Lower lobe of right lung (tissue), 2 donors: ENCODE data around the gene TENT5C. TPM values are rescaled to one million over a fixed set of nuclear protein-coding genes. Genes with fewer than 3 reads are reported as not detected.

Source experiments
- ATAC-seq, 2 donors: fragments of 200-7000 bp; cut with Tn5 transposase; one replicate each; pipeline ENCODE4 v1.9.1; 2020 to 2022; ENCODE audit warnings: mild to moderate bottlenecking in 2 of 2, moderate library complexity in 2 of 2
- DNase-seq: peaks from one replicate; pipeline ENCODE4 v3.0.0-alpha.2; 2020
- H3K27ac ChIP-seq: fragments of 200-600 bp; one replicate; pipeline ENCODE4 v1.8.0; 2022
- H3K27me3 ChIP-seq: fragments of 200-600 bp; one replicate; pipeline ENCODE4 v1.8.0; 2022; ENCODE audit warnings: low read depth
- H3K36me3 ChIP-seq: fragments of 200-600 bp; one replicate; pipeline ENCODE4 v1.8.0; 2022; ENCODE audit warnings: mild to moderate bottlenecking
- H3K4me1 ChIP-seq: fragments of 200-600 bp; one replicate; pipeline ENCODE4 v1.8.0; 2022
- H3K4me3 ChIP-seq: fragments of 200-600 bp; one replicate; pipeline ENCODE4 v1.8.0; 2022; ENCODE audit warnings: mild to moderate bottlenecking
- H3K9me3 ChIP-seq: fragments of 200-600 bp; one replicate; pipeline ENCODE4 v1.8.0; 2022
- intact Hi-C: fragments of 100-400 bp; cut with DNase I; formaldehyde crosslinking; loops from one replicate; pipeline ENCODE4 v1.11.0; 2022
- total RNA-seq: library from RNA; stranded (reverse); fragmentation: NEBNext Ultra II Directional; extraction: Animal tissue kit (Norgen Biotek cat#: 25700); gene quantifications from one replicate; pipeline ENCODE4 v1.2.1, GENCODE V29; 2021
- TF ChIP-seq, protein P1 (sequence below): fragments of 200-600 bp; IDR thresholded peaks from one replicate; pipeline ENCODE4 v1.8.0; 2022; ENCODE audit warnings: antibody characterized with exemption, mild to moderate bottlenecking
- donor health status: DM: no; HTN: yes; CAD: no; lungs with severe emphysema.

Gene TENT5C
- total RNA-seq, 1 donor from 2014 or later: 23.2 TPM

DNA sequence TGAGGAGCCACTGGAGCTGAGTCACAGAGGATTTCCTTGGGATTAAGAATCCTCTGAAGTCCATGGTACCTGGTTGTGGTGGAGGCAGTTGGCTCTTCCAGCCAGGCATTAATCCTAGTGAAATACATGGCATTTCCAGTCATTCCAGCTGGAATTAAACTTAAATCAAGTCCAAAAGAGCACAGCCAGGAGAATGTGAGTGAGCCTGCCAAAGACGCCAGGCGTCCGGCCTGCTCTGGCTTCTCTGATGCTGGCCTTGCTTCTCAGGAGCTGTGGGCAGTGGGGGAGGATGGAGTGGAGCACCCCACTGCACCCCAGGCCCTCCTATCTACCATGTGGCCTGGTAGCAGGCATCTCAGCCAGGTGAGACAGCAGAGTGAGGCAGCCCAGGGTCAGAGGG lies 23.4 kb upstream of the TENT5C start:
- intact Hi-C loops: no loop called here
- Histone ChIP-seq H3K4me1 (no peaks in the 10 kb centered on the region), H3K27ac (no peak overlapping the region), H3K9me3 (no peaks in the 10 kb centered on the region), H3K4me3 (no peak overlapping the region), H3K36me3 (no peaks in the 10 kb centered on the region), H3K27me3 (no peaks in the 10 kb centered on the region)
- TF ChIP-seq, protein P1, sequence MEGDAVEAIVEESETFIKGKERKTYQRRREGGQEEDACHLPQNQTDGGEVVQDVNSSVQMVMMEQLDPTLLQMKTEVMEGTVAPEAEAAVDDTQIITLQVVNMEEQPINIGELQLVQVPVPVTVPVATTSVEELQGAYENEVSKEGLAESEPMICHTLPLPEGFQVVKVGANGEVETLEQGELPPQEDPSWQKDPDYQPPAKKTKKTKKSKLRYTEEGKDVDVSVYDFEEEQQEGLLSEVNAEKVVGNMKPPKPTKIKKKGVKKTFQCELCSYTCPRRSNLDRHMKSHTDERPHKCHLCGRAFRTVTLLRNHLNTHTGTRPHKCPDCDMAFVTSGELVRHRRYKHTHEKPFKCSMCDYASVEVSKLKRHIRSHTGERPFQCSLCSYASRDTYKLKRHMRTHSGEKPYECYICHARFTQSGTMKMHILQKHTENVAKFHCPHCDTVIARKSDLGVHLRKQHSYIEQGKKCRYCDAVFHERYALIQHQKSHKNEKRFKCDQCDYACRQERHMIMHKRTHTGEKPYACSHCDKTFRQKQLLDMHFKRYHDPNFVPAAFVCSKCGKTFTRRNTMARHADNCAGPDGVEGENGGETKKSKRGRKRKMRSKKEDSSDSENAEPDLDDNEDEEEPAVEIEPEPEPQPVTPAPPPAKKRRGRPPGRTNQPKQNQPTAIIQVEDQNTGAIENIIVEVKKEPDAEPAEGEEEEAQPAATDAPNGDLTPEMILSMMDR: no peak
- DNase-seq: no peak
- ATAC-seq: no peak

DNA sequence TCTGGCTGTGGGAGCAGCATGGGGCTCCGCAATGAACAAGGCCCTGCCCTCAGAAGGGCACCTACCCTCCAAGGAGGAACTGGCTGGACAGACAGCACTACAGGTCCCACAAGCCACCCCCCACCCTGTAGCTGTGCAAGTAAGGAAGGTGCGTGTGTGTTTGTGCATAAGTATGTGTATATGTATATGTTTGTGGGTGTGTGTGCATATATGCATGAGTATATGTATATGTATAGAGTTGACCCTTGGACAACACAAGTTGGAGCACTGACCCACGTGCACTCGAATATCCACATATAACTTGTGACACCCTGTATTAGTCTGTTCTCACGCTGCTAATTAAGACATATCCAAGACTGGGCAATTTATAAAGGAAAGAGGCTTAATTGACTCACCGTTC lies 22.6 kb upstream of the TENT5C start:
- no peak overlapping the region for H3K4me3 ChIP-seq
- no peaks in the 10 kb centered on the region for H3K36me3 ChIP-seq
- H3K9me3 ChIP-seq: no peaks in the 10 kb centered on the region
- H3K27me3 ChIP-seq: no peaks in the 10 kb centered on the region
- intact Hi-C loops: no loop called here
- DNase-seq: no peak
- H3K27ac ChIP-seq: no peak overlapping the region
- no peak for ATAC-seq
- TF ChIP-seq, protein P1: no peak
- H3K4me1 ChIP-seq: no peaks in the 10 kb centered on the region

GRCh38 chr1:117584181-117584580 lies 21.7 kb upstream of the TENT5C start:
- intact Hi-C loops: no loop called here
- TF ChIP-seq, protein P1: no peak
- ATAC-seq: no peak
- Histone ChIP-seq H3K27ac (no peak overlapping the region), H3K36me3 (no peaks in the 10 kb centered on the region), H3K27me3 (no peaks in the 10 kb centered on the region), H3K4me3 (no peak overlapping the region), H3K9me3 (no peaks in the 10 kb centered on the region), H3K4me1 (no peaks in the 10 kb centered on the region)
- DNase-seq: no peak

DNA sequence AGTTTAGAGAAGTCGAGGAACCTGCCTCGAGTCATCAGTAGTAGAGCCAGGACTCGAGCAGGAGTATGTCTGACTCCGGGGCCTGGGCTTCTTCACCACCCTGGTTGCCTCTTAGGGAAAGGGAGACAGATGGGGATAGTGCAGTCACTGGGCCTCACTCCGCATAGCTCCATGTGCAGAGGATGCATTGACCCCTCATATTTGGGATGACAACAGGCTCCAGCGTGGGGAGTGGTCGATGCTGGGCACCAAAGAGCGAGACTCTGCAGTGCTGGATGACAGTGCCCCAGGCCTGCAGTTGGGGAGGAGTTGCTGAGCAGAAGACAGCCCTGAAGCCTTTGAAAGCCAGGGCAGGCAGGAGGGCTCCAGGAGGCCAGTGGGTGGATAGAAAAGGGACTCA lies 20.8 kb upstream of the TENT5C start:
- H3K27ac ChIP-seq: no peak overlapping the region
- intact Hi-C loops: no loop called here
- no peak overlapping the region for H3K4me3 ChIP-seq
- DNase-seq: no peak
- TF ChIP-seq, protein P1: no peak
- peaks cover 8% of the 10 kb centered on the region for H3K4me1 ChIP-seq
- no peaks in the 10 kb centered on the region for H3K36me3 ChIP-seq
- no peaks in the 10 kb centered on the region for H3K9me3 ChIP-seq
- no peaks in the 10 kb centered on the region for H3K27me3 ChIP-seq
- no peak for ATAC-seq

- intact Hi-C loops: no loop called here
- Histone ChIP-seq H3K36me3 (no peaks in the 10 kb centered on the region), H3K9me3 (no peaks in the 10 kb centered on the region), H3K4me3 (no peak overlapping the region), H3K27ac (no peak overlapping the region), H3K4me1 (peaks cover 18% of the 10 kb centered on the region), H3K27me3 (no peaks in the 10 kb centered on the region)
- ATAC-seq (no peak), DNase-seq (no peak)
- TF ChIP-seq, protein P1: no peak
Observed at GRCh38 chr1:117586337-117586736, 19.5 kb upstream of the TENT5C start.
